HTERT RPE-1 (cell line): Measurements from ENCODE around the gene GET4.

Experiments
- in situ Hi-C: fragments of 300-500 bp; cut with MboI; formaldehyde crosslinking; loops from 4 replicates; pipeline ENCODE4 v1.14.3; 2020; ENCODE audit warnings: low sequenced_read_pairs

GET4 gene

DNA sequence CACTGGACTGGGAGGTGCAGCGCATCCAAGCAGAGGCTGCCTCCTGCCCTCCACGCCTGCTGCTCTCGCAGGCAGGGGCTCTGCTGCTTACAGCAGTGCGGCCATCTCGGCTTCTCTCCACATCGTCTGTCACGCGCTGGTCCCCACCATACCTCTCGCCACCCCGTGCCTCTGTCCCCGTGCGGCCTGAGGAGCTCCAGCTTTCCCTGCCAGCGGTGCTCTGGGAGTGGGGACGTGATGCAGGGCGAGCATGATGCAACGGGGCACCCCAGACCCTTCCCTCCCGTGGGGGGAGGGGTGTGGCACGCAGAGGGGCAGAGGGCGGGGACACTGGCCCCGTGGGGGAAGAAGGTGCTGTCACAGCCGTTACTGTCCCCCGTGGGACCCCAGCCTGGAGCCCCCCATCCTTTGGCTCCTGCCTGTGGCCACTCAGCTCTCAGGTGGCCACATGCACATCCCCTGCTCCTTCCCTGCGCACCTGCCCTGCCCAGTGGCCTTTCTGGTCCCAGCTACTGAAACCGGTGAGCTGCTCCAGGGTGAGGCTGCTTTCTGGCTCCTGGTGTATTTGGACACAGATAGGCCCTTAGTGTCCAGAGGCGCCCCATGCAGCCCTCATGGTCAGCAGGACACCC lies 9.0 kb downstream of the GET4 start:
- in situ Hi-C loops: no loop called here

DNA sequence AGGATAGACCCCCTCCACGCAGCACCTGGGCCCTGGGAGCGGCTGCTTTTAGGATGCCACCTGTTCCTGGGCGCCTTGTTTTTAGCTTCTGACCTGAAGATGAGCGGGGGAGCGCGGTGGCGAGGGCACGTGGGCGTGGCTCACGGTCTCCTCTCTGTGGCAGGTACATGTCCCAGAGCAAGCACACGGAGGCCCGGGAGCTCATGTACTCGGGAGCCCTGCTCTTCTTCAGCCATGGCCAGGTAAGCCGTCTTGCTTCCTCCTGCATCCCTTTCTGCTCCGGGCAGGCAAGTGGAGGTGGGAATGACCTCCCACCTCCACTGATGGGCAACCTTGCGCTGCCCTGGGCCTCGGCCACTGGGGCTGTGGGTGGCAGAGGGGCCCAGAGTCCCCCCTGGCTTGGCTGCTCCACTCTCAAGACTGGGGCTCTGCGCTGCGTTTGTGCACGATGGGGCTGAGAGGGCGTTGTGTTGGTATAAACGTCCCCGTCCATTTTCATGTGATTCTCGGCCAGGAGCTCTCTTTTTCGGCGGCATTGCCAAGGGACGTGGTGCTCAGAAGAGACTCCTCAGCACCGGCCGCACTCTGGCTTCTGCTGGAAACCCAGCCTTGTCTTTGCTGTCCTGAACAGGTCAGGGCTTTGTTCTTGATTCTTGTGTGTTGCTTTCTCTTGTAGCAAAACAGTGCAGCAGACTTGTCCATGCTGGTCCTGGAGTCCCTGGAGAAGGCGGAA lies 9.7 kb downstream of the GET4 start:
- in situ Hi-C loops: no loop called here

DNA sequence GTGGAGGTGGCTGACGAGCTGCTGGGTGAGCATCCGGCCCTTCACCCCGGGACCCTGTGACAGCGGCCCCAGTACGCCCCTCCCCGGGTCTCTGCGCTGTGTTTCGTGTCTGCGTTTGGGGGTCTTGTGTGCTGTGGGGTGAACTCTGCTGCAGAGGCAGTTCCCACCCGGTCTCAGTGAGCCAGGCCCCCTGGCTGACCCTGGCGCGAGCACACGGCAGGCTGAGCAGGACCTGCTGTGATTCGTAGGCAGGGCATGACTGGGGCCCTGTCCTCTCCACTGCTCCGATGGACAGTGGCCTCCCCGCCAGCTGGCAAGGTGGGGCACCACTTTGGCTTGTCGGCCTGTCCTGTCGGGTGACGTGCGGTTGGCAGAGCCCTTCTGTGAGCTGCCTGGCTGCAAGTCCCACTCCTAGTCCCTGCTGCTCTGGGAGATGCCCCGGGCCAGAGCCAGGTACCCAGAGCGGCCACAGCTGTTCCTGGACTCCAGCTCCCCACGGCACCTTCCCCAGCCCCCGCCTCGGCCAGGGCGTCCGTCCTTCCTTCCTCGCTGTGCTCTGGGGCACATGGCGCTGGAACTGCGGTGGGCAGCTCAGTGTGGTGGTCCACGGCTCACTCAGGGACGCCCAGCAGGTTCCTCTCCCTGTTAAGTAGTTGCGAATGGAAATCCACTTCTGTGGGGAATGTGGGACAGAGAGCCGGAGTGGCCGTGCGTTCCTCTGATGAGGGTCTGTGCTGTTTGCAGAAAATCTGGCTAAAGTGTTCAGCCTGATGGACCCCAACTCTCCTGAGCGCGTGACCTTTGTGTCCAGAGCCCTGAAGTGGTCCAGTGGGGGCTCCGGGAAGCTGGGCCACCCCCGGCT lies 10.5 kb downstream of the GET4 start:
- in situ Hi-C loops: no loop called here

DNA sequence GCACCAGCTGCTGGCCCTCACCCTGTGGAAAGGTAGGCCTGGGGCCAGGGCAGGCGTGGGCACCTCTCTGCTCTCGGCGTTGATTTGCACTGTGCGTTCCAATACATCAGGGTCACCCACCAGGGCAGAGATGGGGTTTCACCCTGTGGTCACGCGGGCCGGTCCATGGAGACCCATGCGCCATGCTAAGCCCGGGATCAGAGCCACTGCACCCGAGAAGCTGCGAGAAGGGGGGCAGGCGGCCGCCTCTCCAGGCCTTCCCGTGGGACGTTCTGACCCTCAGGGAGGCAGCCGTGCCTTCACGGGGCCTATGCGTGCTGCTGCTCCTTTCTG lies 11.1 kb downstream of the GET4 start:
- in situ Hi-C loops: no loop called here

DNA sequence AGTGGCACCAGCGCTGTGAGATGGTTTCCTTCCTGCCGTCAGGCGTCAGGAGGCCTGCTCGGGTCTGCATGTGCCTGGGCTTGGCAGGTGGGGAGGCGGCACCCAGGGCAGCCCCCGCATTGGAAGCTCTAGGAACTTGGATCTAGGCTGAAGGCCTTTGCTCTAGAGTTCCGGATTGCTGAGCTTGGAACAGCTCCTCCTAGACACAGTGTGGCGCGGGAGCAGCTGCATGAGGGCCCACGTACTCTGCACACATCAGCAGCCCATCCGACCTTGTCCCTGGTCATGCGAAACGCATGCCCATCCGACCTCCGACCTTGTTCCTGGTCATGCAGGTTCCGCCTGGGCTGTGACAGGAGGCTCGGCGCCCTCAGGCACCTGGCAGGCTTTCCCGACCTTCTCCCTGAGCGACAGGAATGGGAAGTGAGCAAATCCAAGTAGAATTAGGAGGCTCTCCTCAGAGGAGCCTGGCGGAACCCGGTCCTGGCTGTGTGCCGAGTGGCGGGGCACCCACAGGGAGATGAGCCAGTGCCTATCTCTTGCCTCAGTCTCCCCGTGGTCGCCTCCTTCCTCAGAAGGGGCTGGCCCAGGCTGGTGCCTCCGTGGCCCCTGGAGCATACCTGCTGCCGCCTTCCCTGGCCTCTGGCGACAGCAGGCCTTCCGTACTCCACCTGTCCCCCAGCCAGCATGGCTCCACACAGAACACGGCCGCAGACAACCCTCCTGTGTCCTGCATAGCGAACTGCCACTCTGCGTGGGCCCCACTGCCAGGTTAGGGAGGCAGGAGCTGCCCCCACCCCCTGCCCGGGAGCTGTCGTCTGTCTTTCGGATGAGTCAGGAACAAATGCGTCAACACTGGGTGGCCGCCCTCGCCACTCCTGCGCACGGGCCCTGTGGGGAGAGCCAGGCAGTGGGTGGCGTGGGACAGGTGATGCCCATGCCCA lies 12.0 kb downstream of the GET4 start:
- in situ Hi-C loops: no loop called here

DNA sequence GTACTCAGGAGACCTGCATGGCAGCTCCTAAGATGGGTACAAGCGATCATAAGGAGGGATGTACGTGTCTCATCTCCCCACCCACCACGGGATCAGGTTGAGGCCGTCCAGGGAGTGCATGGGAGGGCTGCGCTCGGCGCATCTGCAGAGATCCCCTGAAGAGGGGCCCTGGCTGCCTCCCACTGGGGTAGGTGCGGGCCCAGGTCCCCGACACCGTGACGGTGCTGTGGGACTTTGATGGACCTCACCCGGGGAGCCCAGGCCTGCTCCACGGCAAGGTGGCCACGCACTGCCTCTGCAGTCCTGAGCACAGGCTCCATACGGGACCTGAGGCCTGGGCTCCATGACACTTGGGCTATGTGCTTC lies 12.7 kb downstream of the GET4 start:
- in situ Hi-C loops: no loop called here

DNA sequence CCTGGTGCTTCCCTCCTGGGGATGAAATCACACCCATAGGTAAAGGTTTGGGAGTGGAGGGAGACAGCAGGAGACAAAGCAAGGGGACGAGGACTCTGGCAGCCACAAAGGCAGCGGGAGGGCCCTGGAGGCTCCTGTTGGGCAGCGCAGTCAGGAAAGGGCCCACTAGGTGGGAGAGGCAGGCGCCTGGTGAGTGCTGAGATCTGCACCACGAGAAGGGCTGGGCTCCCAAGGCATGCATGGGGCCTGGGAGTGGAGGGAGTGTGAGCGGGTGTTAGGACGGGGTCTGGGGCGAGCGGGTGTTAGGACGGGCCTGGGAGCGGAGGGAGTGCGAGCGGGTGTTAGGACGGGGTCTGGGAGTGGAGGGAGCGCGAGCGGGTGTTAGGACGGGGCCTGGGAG lies 13.0 kb downstream of the GET4 start:
- in situ Hi-C loops: no loop called here

DNA sequence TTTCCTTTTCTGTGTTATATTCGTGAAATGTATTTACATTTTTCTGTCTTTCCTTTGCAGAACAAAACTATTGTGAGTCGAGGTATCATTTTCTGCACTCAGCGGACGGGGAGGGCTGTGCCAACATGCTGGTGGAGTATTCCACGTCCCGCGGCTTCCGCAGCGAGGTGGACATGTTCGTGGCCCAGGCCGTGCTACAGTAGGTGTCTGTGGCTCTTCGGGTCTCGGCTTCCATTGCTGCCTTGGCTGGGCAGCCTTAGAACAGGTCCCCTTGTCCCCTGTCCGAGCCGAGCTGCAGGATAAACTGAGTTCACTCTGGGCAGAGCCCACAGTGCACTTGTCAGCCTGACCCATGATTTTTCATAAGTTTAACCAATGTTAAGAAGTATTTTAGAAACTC lies 14.5 kb downstream of the GET4 start:
- in situ Hi-C loops: no loop called here

DNA sequence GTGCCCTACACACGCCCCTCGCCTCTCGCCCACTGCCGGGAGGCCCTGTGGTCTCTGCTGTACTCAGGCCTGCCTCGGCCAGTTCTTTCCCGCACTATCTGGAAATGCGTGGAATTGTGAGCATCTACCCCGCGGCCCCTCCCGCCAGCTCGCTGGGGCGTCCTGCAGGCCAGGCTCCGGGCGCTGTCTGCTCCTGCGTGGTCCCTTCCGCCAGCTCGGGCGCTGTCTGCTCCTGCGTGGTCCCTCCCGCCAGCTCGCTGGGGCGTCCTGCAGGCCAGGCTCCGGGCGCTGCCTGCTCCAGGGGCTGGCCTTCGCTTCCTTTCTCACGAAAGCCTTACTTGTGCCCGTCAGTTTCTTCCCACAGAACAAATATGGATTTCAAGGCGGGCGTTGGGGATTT lies 14.9 kb downstream of the GET4 start:
- in situ Hi-C loops: no loop called here

DNA sequence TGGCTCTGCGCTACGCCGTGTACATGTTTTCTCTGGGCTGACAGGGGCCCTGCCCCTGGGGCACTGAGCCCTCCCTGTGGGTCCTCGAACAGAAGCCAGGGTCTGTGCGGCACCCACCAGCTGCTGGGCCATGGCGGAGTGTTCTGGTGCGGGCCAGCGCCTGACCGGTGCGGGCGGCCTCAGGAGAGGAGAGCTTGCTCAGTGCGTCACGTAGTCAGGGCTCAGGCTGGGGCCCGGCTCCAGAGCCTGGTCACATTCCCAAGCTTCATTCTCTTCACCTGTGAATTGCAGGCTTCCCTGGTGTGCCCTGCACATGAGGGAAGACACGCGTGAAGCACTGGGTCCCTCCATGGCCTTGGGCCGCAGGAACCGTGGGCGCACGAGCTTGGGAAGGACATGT lies 15.5 kb downstream of the GET4 start:
- in situ Hi-C loops: no loop called here

DNA sequence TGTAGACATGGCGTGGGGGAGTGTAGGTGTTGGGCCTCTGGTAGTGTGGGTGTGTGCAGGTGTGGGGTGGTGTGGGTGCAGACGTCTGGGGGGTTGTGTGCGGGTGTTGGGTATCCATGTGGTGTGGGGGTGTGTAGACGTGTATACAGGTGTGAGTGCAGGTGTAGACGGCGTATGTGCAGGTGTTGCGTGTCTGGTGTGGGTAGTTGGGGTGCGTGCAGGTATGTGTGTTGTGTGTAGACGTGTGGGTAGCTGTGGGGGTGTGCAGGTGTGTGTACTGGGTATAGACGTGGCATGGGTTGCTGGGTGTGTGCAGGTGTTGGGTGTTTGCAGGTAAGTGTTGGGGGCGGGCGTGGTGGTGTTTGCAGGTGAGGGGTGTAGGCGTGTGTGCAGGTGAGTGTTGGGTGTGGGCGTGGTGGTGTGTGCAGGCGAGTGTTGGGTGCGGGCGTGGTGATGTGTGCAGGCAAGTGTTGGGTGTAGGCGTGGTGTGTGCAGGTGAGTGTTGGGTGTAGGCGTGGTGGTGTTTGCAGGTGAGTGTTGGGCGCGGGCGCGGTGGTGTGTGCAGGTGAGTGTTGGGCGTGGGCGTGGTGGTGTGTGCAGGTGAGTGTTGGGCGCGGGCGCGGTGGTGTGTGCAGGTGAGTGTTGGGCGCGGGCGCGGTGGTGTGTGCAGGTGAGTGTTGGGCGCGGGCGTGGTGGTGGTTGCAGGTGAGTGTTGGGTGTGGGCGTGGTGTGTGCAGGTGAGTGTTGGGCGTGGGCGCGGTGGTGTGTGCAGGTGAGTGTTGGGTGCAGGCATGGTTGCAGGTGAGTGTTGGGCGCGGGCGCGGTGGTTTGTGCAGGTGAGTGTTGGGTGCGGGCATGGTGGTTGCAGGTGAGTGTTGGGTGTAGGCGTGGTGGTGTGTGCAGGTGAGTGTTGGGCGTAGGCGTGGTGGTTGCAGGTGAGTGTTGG lies 16.6 kb downstream of the GET4 start:
- in situ Hi-C loops: no loop called here

DNA sequence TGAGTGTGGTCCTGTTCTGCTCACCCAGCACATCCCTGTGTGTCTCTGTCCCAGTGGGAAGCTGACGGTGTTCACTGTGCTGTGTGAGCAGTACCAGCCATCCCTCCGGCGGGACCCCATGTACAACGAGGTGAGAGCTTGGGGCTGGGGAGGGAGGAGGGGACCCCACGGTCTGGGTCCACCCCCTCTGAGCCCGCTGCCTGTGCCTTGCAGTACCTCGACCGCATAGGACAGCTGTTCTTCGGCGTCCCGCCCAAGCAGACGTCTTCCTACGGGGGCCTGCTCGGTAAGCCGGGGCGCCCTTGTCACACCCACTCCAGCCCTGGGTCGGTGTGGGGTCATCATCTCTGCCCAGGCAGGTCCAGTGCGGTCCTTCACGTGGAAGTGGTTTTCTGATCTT lies 17.3 kb downstream of the GET4 start:
- in situ Hi-C loops: no loop called here

DNA sequence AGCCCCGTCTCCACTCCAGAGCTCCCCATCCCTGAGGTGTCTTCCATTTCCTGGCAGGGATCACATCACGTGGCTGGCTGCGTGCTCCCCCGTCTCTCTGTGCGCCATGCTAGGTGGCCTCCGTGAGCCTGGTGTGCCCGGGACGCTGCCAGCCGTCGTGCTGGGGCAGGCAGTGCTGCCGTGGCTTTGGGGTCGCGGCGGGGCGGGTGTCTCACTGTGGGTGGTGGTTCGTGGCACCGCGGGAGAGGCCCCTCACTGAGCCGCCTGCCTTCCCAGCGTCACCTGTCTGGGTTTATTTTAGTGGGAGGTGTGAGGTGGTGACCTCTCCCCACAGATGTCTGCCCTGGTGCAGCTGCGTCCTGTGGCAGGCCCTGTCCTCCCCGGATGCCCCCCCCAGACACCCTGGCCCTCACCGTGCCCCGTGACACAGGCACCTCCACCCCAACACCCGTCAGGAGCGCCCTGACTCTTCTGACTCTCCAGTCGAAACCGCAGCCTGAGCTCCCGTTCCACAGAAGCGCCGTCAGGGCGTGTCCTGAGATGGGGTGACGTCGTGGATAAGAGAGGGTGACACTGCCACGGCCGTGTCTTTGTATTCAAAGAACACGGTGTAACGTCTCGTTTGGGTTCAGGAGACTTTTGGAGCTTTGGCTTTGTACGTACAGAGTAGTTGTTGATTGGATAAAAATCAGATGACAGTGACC lies 18.0 kb downstream of the GET4 start:
- in situ Hi-C loops: no loop called here

DNA sequence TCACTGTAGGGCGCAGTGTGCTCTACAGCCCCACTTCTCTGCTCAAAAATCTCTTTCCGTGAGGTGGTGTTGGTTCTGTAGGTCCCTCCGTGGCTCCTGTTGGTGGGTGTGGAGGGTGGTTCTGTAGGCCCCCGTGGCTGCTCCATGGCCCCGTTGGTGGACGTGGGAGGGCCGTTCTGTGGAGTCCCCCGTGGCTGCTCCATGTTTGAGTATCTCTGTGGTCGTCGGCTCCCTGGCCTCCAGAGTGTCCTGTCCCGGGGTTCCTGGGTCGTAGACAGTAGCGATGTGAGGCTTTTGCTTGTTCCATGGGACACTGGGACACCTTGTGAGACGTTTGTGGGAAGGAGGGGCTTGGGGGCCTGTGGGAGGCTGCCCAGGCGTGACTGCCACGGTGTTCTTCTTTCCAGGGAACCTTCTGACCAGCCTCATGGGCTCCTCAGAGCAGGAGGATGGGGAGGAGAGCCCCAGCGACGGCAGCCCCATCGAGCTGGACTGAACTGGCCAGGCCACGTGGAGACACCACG lies 18.6 kb downstream of the GET4 start:
- in situ Hi-C loops: no loop called here

DNA sequence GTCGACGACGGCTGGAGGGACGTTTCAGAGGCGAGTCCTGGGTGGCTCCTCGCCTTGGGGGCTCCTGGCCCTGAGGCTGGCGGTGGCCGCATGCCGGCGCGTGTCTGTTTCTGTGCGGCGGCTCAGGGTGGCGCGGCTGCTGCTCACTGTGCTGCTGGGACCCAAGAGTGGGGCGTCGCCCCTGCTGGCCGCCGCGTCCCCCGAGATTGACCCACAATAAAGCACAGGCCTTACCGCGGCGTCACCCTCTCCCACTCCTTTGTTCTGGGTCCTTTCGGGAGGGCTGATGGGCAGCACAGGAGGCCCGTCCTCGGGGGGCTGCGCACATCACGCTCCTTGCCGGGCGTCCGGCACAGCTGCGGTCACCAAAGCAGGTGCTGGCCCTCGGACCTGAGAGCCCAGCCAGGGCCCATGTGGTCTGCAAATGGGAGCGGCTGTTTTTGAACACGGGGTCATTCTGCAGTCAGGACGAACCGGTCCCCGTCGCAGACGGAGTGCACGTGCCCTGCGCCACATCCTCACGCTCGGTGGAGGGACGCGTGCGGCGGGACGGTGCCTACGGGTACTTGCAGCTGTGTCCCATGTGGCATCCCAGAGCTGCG lies 19.2 kb downstream of the GET4 start:
- in situ Hi-C loops: no loop called here

DNA sequence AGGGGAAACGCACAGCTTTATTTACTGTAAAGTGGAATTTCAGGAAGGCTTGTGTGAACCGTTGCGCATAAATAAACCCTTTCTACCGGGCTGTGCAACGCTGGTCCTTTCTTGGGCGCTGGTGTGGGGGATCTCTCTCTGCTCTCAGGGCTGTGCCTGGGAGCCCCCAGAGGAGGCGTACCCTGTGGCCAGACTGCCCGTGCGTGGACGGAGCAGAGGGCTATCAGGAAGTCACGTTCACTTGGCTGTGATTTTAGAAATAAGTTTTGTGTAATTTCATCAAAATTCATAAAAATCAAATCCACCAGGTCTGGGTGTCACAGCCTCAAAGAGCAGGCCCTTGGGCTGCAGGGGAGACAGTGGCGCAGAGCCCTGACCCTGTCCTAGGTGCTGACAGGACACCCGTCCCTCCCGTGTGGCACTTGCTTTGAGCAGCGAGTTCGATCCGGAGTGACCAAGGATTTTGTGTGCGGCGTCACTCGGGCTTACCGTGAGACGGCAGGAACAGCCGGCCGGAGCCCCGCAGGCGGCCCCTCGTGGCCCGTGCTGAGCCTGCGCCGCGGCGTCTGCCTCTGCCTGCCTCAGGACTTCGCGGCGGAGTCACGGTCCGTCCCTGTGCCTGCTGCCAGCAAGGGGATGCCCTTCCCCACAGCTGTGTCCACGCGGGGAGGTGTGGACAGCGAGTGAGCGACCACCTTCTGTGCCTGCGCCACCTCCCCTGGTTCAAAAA lies 20.2 kb downstream of the GET4 start:
- in situ Hi-C loops: no loop called here

DNA sequence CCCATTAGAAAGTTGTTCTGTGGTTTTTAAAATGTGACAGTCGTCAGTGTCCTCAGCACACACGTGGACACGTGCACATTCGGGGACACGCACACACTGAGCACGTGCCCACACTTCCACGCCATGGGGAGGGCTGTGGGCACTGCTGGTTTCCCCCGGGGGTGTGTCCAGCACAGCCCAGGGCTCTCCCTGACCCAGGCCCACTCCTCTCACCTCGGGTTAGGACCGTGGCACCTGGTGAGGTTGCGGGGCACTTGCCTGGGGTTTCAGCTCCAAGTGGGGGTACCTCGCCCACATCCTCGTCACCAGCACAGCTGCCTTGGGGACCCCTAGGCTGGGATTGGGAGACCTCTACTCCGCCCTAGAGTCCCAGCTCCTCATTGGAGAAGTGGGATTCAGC lies 20.7 kb downstream of the GET4 start:
- in situ Hi-C loops: no loop called here

DNA sequence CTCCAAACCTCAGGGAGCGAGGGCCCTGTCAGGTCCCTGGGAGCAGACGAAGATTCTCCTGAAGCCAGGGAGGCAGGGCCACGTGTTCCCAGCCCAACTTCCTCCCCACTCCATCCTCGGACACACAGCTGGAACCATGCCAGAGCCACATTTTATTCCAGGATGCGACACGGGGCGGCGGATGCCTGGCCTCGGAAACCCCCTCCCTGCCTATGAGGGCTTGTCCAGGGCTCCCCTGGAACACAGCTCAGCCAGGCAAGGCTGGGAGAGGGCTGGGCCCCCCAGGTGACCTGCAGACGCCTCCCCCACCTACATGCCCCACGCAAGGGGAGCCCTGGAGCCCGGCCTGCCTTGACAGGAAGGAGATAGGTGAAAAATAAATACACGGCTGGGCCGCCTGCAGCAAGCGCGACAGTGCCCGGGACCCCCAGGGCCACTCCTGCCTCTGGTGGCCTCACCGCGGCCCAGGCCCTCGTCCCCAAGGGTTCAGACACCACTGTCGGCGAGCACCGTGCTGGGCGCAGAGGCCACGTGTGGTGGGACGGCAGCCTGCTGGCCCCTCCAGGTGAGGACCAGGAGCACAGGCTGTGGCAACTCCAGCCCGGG lies 21.5 kb downstream of the GET4 start:
- in situ Hi-C loops: no loop called here
